ENCODE data around the gene TTC13. TPM values are rescaled to one million over a fixed set of nuclear protein-coding genes. Genes with fewer than 3 reads are reported as not detected.

TTC13 gene
- total RNA-seq (2013; cell fraction: nucleolus; rRNA removed) = 48.0 and 48.8 TPM in 2 replicates
- 19.7 and 19.9 TPM in 2 replicates for total RNA-seq (2014; rRNA removed)
- total RNA-seq (2014; rRNA removed; fragmentation: Illumina TruSeq; extraction: Trizol) = 24.6 and 26.2 TPM in 2 replicates
- 25.6 and 25.9 TPM in 2 replicates for total RNA-seq (2021)
- 5.3 TPM for polyA plus RNA-seq (2011; ENCODE audit: low read depth)
- 10.2 and 14.3 TPM in 2 replicates for polyA plus RNA-seq (2011; rRNA removed)
- polyA plus RNA-seq (2011; cell fraction: cytosol; rRNA removed) = 4.2 and 4.8 TPM in 2 replicates
- 27.7 and 42.3 TPM in 2 replicates for polyA plus RNA-seq (2011; cell fraction: nucleus; rRNA removed)
- 9.3 and 10.0 TPM in 2 replicates for polyA plus RNA-seq (2012)
- 30.8 and 35.5 TPM in 2 replicates for polyA plus RNA-seq (2014; fragmentation: Illumina TruSeq; extraction: Trizol)
- 1 to 10 TPM; 5.8 to 7.1 TPM for polyA plus RNA-seq (2014; fragmentation: Nextera tagmentation; extraction: Ambion mirVana)
- polyA plus RNA-seq (2014; rRNA removed) = 23.1 and 26.5 TPM in 2 replicates
- polyA plus RNA-seq (2016; fragmentation: Nextera tagmentation; extraction: Ambion mirVana) = 10 to 100 TPM; 16.4 to 17.0 TPM
- 11.3 and 13.5 TPM in 2 replicates for polyA minus RNA-seq (2011; rRNA and poly(A)+ RNA removed)
- 5.7 and 9.2 TPM in 2 replicates for polyA minus RNA-seq (2011; cell fraction: cytosol; rRNA and poly(A)+ RNA removed)
- 14.5 and 22.4 TPM in 2 replicates for polyA minus RNA-seq (2011; cell fraction: nucleus; rRNA and poly(A)+ RNA removed)
- Bru-seq, nascent RNA = percentile 59 among the genes with signal in this experiment
- percentile 58 among the genes with signal in this experiment for BruChase-seq, experiment 1, labeled RNA remaining after a 6-hour chase
- BruChase-seq, experiment 2, labeled RNA remaining after a 2-hour chase = percentile 60 among the genes with signal in this experiment
- long read RNA-seq, experiment 1, partial matches to known transcripts = 1 of 10 reads
- long read RNA-seq, experiment 1, other reads (novel, unspliced or antisense) = 8 of 10 reads
- long read RNA-seq, experiment 2, partial matches to known transcripts = 7 of 10 reads
- long read RNA-seq, experiment 2, other reads (novel, unspliced or antisense) = 2 of 10 reads

DNA sequence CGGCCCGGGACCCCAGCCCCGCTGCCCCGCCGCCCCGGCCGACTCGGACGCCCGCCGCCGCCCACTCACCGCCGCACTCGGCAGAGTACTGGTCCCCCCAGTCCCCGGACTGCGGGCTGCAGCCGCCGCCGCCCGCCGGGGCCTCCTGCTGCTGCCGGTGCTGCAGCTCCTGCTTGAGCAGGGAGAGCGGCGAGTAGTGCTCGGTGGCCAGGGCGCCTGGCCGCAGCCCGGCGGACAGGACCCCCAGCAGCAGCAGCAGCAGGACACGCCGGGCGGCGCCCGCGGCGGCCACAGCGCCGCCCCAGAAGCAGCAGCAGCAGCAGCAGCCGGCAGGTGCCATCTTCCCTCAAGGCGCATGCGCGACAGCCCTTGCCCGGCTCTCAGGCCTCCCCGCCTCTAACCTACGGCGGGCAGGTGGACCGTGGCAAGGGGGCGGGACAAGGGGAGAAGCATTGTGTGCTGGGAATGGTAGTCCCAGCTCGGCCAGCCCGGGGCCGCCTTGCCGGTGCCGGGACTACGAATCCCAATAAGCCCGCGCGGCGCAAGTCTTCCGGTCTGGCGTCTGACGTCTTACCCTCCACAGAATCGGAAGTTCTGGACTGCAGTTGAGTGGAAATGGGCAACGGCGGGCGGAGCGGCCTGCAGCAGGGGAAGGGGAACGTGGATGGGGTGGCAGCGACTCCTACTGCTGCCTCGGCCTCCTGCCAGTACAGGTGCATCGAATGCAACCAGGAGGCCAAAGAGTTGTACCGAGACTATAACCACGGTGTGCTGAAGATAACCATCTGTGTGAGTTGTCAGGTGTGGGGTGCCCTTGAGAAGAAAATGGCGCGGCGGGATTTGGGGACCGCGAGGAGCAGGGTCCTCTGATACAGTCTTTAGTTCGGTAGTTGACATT lies at the start of gene TTC13, which contains the start of gene ARV1:
Gene TTC13 (minus strand): TSS at position 371 of the 898 bp plus-strand sequence. CDS start 31 bp downstream, at position 340.
Gene ARV1 (plus strand): TSS at position 604 of the 898 bp plus-strand sequence. CDS start 12 bp downstream, at position 616.
- in situ Hi-C loops (cut with MboI) = no loop called here
- H3K4me1 ChIP-seq (ENCODE audit: control insufficient read depth, insufficient read depth, low read length) = peaks cover 13% of the 10 kb centered on the region; the same call in 1 of the 2 replicates
- peaks cover 46% of the 10 kb centered on the region for H3K79me2 ChIP-seq (ENCODE audit: control insufficient read depth, insufficient read depth, low read length)
- FAIRE-seq = peak; percentile 64
- peak within 1 kb of the TSS; percentile 80 for H3K9ac ChIP-seq (ENCODE audit: control insufficient read depth, insufficient read depth, low read length)
- WGBS (ENCODE audit: insufficient coverage, insufficient replicate concordance, low lambda C conversion rate, missing lambda C conversion rate) = 1% methylated on average over 61 of the region's 79 CpGs
- H3K27ac ChIP-seq (ENCODE audit: control insufficient read depth, insufficient read depth) = peak within 1 kb of the TSS; percentile 71
- H3K9me3 ChIP-seq (replicated peaks; ENCODE audit: control insufficient read depth, insufficient read depth, low read length) = no peaks in the 10 kb centered on the region
- ChIA-PET CTCF (interaction anchor here (0.5 to 1.8 kb wide), 12 partner anchors 40 to 336 kb away, joined by 3 to 6 read pairs (median 4); no protein-coding TSS in a partner anchor), SMC1A (ENCODE audit: uncharacterized antibody, unreplicated experiment) (interaction anchor here (0.9 to 7.2 kb wide), 9 partner anchors 9 to 112 kb away, joined by 3 to 69 read pairs (median 3); no protein-coding TSS in a partner anchor), POLR2A (interaction anchor here (0.6 to 1.9 kb wide), 2 partner anchors 21 to 247 kb away, joined by 6 to 8 read pairs; no protein-coding TSS in a partner anchor), RAD21 (ENCODE audit: unreplicated experiment) (interaction anchor here (0.7 to 3.8 kb wide), 8 partner anchors 20 to 336 kb away, joined by 3 to 24 read pairs (median 3); partner anchors contain the start of gene COG2)
- peak; percentile 96 for DNase-seq (ENCODE audit: low read depth, low spot score)
- peak within 1 kb of the TSS; percentile 84 for H3K4me3 ChIP-seq
- no TSS peak for BruUV-seq (replicated peaks)
- peak; percentile 96 for ATAC-seq
- H2AFZ ChIP-seq (ENCODE audit: control insufficient read depth, low read depth, low read length) = peak within 1 kb of the TSS; percentile 80
- H3K36me3 ChIP-seq (ENCODE audit: control insufficient read depth in 2 of 2, insufficient read depth in 2 of 2, low read length in 1 of 2) = peaks cover 0 to 4% of the 10 kb centered on the region in 2 experiments; a peak in 2 of 4 replicates
- intact Hi-C loops (cut with micrococcal nuclease; ENCODE audit: unreplicated experiment) = loop anchor here (2.0 to 5.0 kb wide), 3 partner anchors 62 to 336 kb away; partner anchors contain the start of gene COG2
- no peaks in the 10 kb centered on the region for H4K20me1 ChIP-seq (ENCODE audit: control insufficient read depth, insufficient read depth)
- no peaks in the 10 kb centered on the region for H3K27me3 ChIP-seq (replicated peaks in 1 of 2; ENCODE audit: control insufficient read depth in 2 of 2, insufficient read depth in 2 of 2, low read length in 1 of 2)
- H3K4me2 ChIP-seq (ENCODE audit: control insufficient read depth, insufficient read depth) = peak within 1 kb of the TSS; percentile 91
- no peak for TF ChIP-seq USF1 (IDR thresholded peaks at IDR 0.05; ENCODE audit: borderline replicate concordance, extremely low read length, insufficient read depth, low read depth, low read length)
- no peak for TF ChIP-seq RBBP5 (conservative IDR thresholded peaks at IDR 0.05)
- TF ChIP-seq GATAD2B (conservative IDR thresholded peaks at IDR 0.05; ENCODE audit: low read depth) = peak; percentile 70; the same call in 1 of the 2 replicates
- TF ChIP-seq WRNIP1 (IDR thresholded peaks at IDR 0.05; ENCODE audit: borderline replicate concordance, low read depth, low read length) = no peak
- TF ChIP-seq SREBF2 (IDR thresholded peaks at IDR 0.05; ENCODE audit: low read length) = no peak
- peak in 1 of 2 experiments; percentile 45; a peak in 1 of 4 replicates for TF ChIP-seq IKZF2 (IDR thresholded peaks at IDR 0.05)
- no peak; the same call in 1 of the 2 replicates for TF ChIP-seq EED (IDR thresholded peaks at IDR 0.05; ENCODE audit: low read depth)
- TF ChIP-seq SIX5 (IDR thresholded peaks at IDR 0.05; ENCODE audit: low read depth, low read length, severe bottlenecking) = peak; percentile 97
- TF ChIP-seq HDGF (IDR thresholded peaks at IDR 0.05) = peak; percentile 84
- TF ChIP-seq POU2F2 (IDR thresholded peaks at IDR 0.05; ENCODE audit: borderline replicate concordance, low read depth, low read length) = peak; percentile 63; the same call in 2 of the 3 replicates
- TF ChIP-seq, protein P1, sequence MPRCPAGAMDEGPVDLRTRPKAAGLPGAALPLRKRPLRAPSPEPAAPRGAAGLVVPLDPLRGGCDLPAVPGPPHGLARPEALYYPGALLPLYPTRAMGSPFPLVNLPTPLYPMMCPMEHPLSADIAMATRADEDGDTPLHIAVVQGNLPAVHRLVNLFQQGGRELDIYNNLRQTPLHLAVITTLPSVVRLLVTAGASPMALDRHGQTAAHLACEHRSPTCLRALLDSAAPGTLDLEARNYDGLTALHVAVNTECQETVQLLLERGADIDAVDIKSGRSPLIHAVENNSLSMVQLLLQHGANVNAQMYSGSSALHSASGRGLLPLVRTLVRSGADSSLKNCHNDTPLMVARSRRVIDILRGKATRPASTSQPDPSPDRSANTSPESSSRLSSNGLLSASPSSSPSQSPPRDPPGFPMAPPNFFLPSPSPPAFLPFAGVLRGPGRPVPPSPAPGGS (IDR thresholded peaks at IDR 0.05; ENCODE audit: borderline replicate concordance, insufficient read depth, low read depth, low read length, poor library complexity, severe bottlenecking) = no peak
- TF ChIP-seq SRF (IDR thresholded peaks at IDR 0.05; ENCODE audit: low read depth in 2 of 2, low read length in 2 of 2) = 0 out of 4 replicates have a peak, but pooled peaks of 1 of the 2 experiments have one; percentile 28
- peak; percentile 75; the same call in 1 of the 2 replicates for TF ChIP-seq SMAD5 (IDR thresholded peaks at IDR 0.05; ENCODE audit: low read depth)
- TF ChIP-seq SUPT20H (IDR thresholded peaks at IDR 0.05; ENCODE audit: borderline replicate concordance, control insufficient read depth, low read depth, low read length) = no peak
- no peak for TF ChIP-seq NR2F1 (conservative IDR thresholded peaks at IDR 0.05)
- no peak for TF ChIP-seq IRF4 (IDR thresholded peaks at IDR 0.05; ENCODE audit: low read depth, low read length)
- peak; percentile 90 for TF ChIP-seq TARDBP (IDR thresholded peaks at IDR 0.05; ENCODE audit: borderline replicate concordance)

Data from GM12878 (cell line).